Fibroblast of pulmonary artery (primary cell): ENCODE measurements around the gene USP12.

Source experiments
- DNase-seq: peaks from one replicate; pipeline ENCODE4 v3.0.0-alpha.2; 2010; ENCODE audit warnings: low read depth
- H3K4me3 ChIP-seq: replicated peaks from 2 replicates; pipeline ENCODE4 v1.5.1; 2011; ENCODE audit warnings: low read depth, mild to moderate bottlenecking, control low read depth, low read length, moderate library complexity
- TF ChIP-seq, protein P1 (sequence below): IDR thresholded peaks from 2 replicates; pipeline ENCODE4 v1.5.1; 2011; ENCODE audit warnings: mild to moderate bottlenecking, control low read depth, low read length, inconsistent platforms; ENCODE audit errors: missing control alignments

The USP12 gene

GRCh38 chr13:27023385-27024073 lies 148.1 kb downstream of the USP12 start:
- TF ChIP-seq, protein P1, sequence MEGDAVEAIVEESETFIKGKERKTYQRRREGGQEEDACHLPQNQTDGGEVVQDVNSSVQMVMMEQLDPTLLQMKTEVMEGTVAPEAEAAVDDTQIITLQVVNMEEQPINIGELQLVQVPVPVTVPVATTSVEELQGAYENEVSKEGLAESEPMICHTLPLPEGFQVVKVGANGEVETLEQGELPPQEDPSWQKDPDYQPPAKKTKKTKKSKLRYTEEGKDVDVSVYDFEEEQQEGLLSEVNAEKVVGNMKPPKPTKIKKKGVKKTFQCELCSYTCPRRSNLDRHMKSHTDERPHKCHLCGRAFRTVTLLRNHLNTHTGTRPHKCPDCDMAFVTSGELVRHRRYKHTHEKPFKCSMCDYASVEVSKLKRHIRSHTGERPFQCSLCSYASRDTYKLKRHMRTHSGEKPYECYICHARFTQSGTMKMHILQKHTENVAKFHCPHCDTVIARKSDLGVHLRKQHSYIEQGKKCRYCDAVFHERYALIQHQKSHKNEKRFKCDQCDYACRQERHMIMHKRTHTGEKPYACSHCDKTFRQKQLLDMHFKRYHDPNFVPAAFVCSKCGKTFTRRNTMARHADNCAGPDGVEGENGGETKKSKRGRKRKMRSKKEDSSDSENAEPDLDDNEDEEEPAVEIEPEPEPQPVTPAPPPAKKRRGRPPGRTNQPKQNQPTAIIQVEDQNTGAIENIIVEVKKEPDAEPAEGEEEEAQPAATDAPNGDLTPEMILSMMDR: no peak
- no peak for DNase-seq
- no peak overlapping the region for H3K4me3 ChIP-seq

GRCh38 chr13:27022571-27023311 lies 148.9 kb downstream of the USP12 start:
- no peak overlapping the region for H3K4me3 ChIP-seq
- TF ChIP-seq, protein P1: no peak
- no peak for DNase-seq

DNA sequence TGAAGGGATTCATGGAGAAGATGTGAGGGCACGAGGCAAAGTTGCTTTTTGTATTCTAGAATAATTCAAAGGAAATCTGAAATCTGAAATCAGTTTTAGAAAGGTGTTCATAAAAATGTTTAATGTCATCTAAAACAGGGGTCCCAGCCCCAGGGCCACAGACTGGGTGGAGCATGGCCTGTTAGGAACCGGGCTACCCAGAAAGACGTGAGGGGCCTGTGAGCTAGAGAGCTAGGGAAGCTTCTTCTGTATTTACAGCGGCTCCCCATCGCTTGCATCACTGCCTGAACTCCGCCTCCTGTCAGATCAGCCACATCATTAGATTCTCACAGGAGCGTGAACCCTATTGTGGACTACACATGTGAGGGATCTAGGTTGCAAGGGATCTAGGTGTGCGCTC lies 151.2 kb downstream of the USP12 start:
- no peak overlapping the region for H3K4me3 ChIP-seq
- DNase-seq: no peak
- TF ChIP-seq, protein P1: no peak

- DNase-seq: no peak
- TF ChIP-seq, protein P1: no peak
- no peak overlapping the region for H3K4me3 ChIP-seq
Observed at GRCh38 chr13:27018882-27019281, 152.7 kb downstream of the USP12 start.

DNA sequence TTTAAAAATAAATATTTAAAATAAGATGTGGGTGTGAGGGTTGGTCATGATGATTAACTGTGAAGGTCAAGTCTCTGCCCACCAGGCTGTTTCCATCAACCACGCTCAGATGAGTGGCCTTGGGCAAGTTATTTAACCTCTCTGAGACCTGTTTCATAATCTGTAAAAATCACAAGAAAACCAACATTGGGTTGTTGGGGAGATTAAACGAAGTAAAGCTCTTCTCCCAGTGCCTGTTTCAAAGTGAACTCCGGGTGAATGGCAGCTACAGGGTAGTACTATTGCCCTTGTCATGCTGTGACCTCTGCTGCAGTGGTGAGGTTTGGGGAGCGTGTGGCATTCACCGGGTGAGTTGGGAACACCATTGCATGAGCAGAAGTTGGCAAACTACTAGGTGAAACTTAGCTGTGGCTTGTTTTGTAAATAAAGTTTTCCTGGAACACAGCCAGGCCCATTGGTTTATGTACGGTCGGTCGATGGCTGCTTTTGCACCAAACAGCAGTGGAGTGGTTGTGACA lies 153.2 kb downstream of the USP12 start:
- H3K4me3 ChIP-seq: no peak overlapping the region
- TF ChIP-seq, protein P1: no peak
- DNase-seq: no peak

GRCh38 chr13:27016875-27017274 lies 154.7 kb downstream of the USP12 start:
- TF ChIP-seq, protein P1: no peak
- no peak for DNase-seq
- no peak overlapping the region for H3K4me3 ChIP-seq
